Lower lobe of right lung (tissue), 2 donors: ENCODE results near the gene ACSM4. TPM values are rescaled to one million over a fixed set of nuclear protein-coding genes. Genes with fewer than 3 reads are reported as not detected.

Experiments
- ATAC-seq, 2 donors: fragments of 200-7000 bp; cut with Tn5 transposase; one replicate each; pipeline ENCODE4 v1.9.1; 2020 to 2022; ENCODE audit warnings: mild to moderate bottlenecking in 2 of 2, moderate library complexity in 2 of 2
- DNase-seq: peaks from one replicate; pipeline ENCODE4 v3.0.0-alpha.2; 2020
- H3K27ac ChIP-seq: fragments of 200-600 bp; one replicate; pipeline ENCODE4 v1.8.0; 2022
- H3K27me3 ChIP-seq: fragments of 200-600 bp; one replicate; pipeline ENCODE4 v1.8.0; 2022; ENCODE audit warnings: low read depth
- H3K36me3 ChIP-seq: fragments of 200-600 bp; one replicate; pipeline ENCODE4 v1.8.0; 2022; ENCODE audit warnings: mild to moderate bottlenecking
- H3K4me1 ChIP-seq: fragments of 200-600 bp; one replicate; pipeline ENCODE4 v1.8.0; 2022
- H3K4me3 ChIP-seq: fragments of 200-600 bp; one replicate; pipeline ENCODE4 v1.8.0; 2022; ENCODE audit warnings: mild to moderate bottlenecking
- H3K9me3 ChIP-seq: fragments of 200-600 bp; one replicate; pipeline ENCODE4 v1.8.0; 2022
- CTCF ChIP-seq: fragments of 200-600 bp; IDR thresholded peaks from one replicate; pipeline ENCODE4 v1.8.0; 2022; ENCODE audit warnings: antibody characterized with exemption, mild to moderate bottlenecking
- intact Hi-C: fragments of 100-400 bp; cut with DNase I; formaldehyde crosslinking; loops from one replicate; pipeline ENCODE4 v1.11.0; 2022
- total RNA-seq: library from RNA; stranded (reverse); fragmentation: NEBNext Ultra II Directional; extraction: Animal tissue kit (Norgen Biotek cat#: 25700); gene quantifications from one replicate; pipeline ENCODE4 v1.2.1, GENCODE V29; 2021
- donor health status: DM: no; HTN: yes; CAD: no; lungs with severe emphysema.

Gene ACSM4
- total RNA-seq, 1 donor from 2014 or later, result not detected

DNA sequence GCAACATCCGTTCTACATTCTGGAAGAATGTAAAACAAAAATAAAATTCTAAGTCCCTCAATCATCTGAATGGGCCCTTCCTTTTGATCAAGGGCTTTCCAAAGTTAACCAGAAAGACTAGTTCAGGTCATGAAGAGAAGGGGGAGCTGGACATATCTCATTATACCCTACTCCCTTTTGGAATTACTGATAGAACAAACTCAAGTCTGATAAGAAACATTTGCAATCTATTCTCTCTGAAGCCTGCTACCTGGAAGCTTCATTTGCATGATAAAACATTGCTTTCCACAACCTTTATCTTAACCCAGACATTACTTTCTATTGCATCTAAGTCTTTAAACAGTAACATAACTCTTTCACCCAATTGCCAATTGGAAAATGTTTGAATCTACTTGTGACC lies 8.3 kb upstream of the ACSM4 start:
- Histone ChIP-seq H3K27me3 (peaks cover 4% of the 10 kb centered on the region), H3K4me3 (no peak overlapping the region), H3K4me1 (no peaks in the 10 kb centered on the region), H3K9me3 (no peaks in the 10 kb centered on the region), H3K36me3 (no peaks in the 10 kb centered on the region), H3K27ac (no peak overlapping the region)
- ATAC-seq (no peak), DNase-seq (no peak)
- intact Hi-C loops, result no loop called here
- TF ChIP-seq CTCF, result no peak

DNA sequence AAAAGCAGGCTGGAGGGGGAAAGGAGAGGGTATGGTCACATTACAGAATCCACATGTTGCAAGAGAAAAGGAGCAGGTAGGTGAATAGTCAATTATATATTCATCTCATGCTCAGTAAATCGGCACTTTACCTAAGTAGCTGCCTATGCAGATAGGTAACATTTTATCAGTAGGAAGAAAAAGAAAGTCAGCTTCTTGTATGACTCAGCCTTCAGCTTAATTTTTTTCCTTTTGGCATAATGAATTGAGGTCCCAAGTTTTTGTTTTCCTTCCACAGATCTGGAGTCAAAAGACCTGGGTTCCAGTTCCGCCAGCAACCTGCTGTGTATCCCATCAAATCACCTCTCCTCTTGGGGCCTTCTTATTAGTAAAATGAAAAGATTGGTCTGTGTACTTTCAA lies 6.0 kb upstream of the ACSM4 start:
- TF ChIP-seq CTCF, result no peak

DNA sequence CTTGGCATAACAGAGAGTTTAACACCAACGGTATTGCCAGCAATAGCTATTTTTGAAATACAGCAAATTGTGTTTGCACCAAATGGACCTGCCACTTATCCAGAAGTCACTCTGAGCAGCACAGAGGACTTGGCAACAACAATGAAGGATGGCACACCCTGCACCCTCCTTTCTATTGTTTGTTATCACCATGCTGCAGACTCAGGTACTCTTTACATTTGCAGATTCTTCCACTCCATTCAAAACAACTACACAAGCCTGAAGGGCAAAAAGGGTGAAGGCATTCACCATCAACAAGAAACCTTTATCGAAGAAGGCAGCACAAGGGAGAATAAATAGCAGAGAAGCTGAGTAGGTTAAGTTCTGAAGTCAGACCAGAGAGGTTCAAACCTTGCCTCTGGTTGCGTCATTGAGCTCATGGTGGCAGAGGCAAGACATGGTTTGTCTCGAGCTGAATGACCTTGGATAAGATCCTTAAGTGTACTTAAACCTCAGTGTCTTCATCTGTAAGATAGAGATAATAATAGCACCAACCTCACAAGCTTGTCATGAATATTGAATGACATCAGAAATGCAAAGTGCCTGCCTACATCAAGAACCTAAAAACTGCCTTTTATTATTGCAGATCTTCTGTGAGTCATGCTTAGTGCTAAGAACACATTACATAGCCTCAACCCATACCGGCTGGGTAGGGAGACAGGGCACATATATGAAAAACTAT lies 1.4 kb upstream of the ACSM4 start:
- Histone ChIP-seq H3K27ac (no peak overlapping the region), H3K4me3 (no peak overlapping the region), H3K9me3 (no peaks in the 10 kb centered on the region), H3K4me1 (no peaks in the 10 kb centered on the region), H3K36me3 (no peaks in the 10 kb centered on the region), H3K27me3 (peaks cover 4% of the 10 kb centered on the region)
- DNase-seq (no peak), ATAC-seq (no peak)
- intact Hi-C loops, result no loop called here
- no peak for TF ChIP-seq CTCF

More for the DNA sequence above, 6.0 kb upstream of the ACSM4 start:
- H3K4me1 ChIP-seq, result no peaks in the 10 kb centered on the region
- no peak for ATAC-seq
- H3K27me3 ChIP-seq, result peaks cover 4% of the 10 kb centered on the region
- no peak overlapping the region for H3K4me3 ChIP-seq
- no peak for DNase-seq
- intact Hi-C loops, result no loop called here
- no peaks in the 10 kb centered on the region for H3K9me3 ChIP-seq
- H3K27ac ChIP-seq, result no peak overlapping the region
- H3K36me3 ChIP-seq, result no peaks in the 10 kb centered on the region

GRCh38 chr12:7303230-7303629 lies 642 bp upstream of the ACSM4 start:
- no peak for TF ChIP-seq CTCF
- no peak overlapping the region for H3K4me3 ChIP-seq
- no peaks in the 10 kb centered on the region for H3K4me1 ChIP-seq
- no peaks in the 10 kb centered on the region for H3K36me3 ChIP-seq
- ATAC-seq, result no peak
- peaks cover 4% of the 10 kb centered on the region for H3K27me3 ChIP-seq
- intact Hi-C loops, result no loop called here
- DNase-seq, result no peak
- no peak overlapping the region for H3K27ac ChIP-seq
- no peaks in the 10 kb centered on the region for H3K9me3 ChIP-seq

DNA sequence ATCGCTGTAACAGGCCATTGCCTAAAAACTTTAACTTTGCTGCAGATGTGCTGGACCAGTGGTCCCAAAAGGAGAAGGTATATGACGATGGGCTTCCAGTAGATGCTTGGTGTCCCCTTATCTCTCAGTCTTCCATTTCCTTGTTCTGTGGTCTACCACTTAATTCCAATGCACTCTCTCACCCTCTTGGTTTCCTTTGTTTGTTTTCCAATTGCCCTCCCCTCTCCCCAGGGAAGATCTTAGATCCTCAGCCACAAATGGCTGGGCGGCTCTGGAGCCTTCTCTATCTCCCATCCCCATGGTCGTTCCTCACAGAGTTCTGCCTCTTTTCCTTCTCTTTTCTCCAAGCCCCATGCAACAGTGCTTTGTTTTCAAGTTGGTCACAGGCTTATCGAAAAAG lies 584 bp downstream of the ACSM4 start:
- H3K27ac ChIP-seq, result no peak overlapping the region
- no peaks in the 10 kb centered on the region for H3K36me3 ChIP-seq
- no peak overlapping the region for H3K4me3 ChIP-seq
- H3K4me1 ChIP-seq, result no peaks in the 10 kb centered on the region
- no peak for TF ChIP-seq CTCF
- H3K27me3 ChIP-seq, result peaks cover 3% of the 10 kb centered on the region
- no peak for ATAC-seq
- intact Hi-C loops, result no loop called here
- no peak for DNase-seq
- H3K9me3 ChIP-seq, result no peaks in the 10 kb centered on the region
